WTC11 (cell line): Measurements from ENCODE around the gene PLCG1. TPM values are rescaled to one million over a fixed set of nuclear protein-coding genes. Genes with fewer than 3 reads are reported as not detected.

Experiments
- ATAC-seq: fragments of 200-7000 bp; cut with Tn5 transposase; 2 replicates; pipeline ENCODE4 v1.10.0; 2021; ENCODE audit warnings: mild to moderate bottlenecking, moderate library complexity
- CTCF ChIA-PET: fragments of 300-600 bp; sonication (Branson Sonifier 250); formaldehyde crosslinking; loops from one replicate; lab custom pipeline; 2021; ENCODE audit warnings: antibody characterized with exemption; lab: Charles Lee
- POLR2A ChIA-PET: fragments of 350-600 bp; sonication (Branson Sonifier 250); formaldehyde crosslinking; loops from one replicate; lab custom pipeline; 2021; ENCODE audit warnings: antibody characterized with exemption; lab: Charles Lee
- DNase-seq: peaks from one replicate; pipeline ENCODE4 v3.0.0; 2021; ENCODE audit warnings: low spot score
- H3K27ac Mint-ChIP-seq: 2 replicates; pipeline ENCODE4 v1.8.0; 2021; ENCODE audit warnings: mixed read lengths
- H3K27me3 Mint-ChIP-seq: 2 replicates; pipeline ENCODE4 v1.8.0; 2021; ENCODE audit warnings: low read depth, mild to moderate bottlenecking, moderate library complexity, mixed read lengths
- H3K36me3 Mint-ChIP-seq: 2 replicates; pipeline ENCODE4 v1.8.0; 2021; ENCODE audit warnings: mixed read lengths
- H3K4me1 Mint-ChIP-seq: 2 replicates; pipeline ENCODE4 v1.8.0; 2022; ENCODE audit warnings: mixed read lengths
- H3K4me3 Mint-ChIP-seq: 2 replicates; pipeline ENCODE4 v1.8.0; 2021; ENCODE audit warnings: mild to moderate bottlenecking, moderate library complexity, mixed read lengths
- H3K9me3 Mint-ChIP-seq: 2 replicates; pipeline ENCODE4 v1.8.0; 2021; ENCODE audit warnings: mixed read lengths
- ATF6 ChIP-seq: sonication (generic); formaldehyde crosslinking; IDR thresholded peaks from 2 replicates; pipeline ENCODE4 v1.8.1; 2023; ENCODE audit warnings: mild to moderate bottlenecking, missing genetic modification reagents
- CBFB ChIP-seq: sonication (generic); formaldehyde crosslinking; IDR thresholded peaks from 2 replicates; pipeline ENCODE4 v1.8.1; 2022; ENCODE audit warnings: mild to moderate bottlenecking, low read depth, missing genetic modification reagents
- CDX4 ChIP-seq: fragments of 250-450 bp; sonication (Bioruptor Pico); IDR thresholded peaks from 2 replicates; pipeline ENCODE4 v1.9.0; 2021; ENCODE audit warnings: moderate library complexity, mild to moderate bottlenecking, inconsistent platforms, borderline replicate concordance
- EMX1 ChIP-seq: fragments of 250-450 bp; sonication (Bioruptor Pico); IDR thresholded peaks from 2 replicates; pipeline ENCODE4 v1.8.0; 2021; ENCODE audit warnings: mild to moderate bottlenecking
- ERG ChIP-seq: fragments of 250-450 bp; sonication (Bioruptor Pico); IDR thresholded peaks from 2 replicates; pipeline ENCODE4 v1.8.0; 2021; ENCODE audit warnings: mild to moderate bottlenecking
- ETV6 ChIP-seq: sonication (generic); formaldehyde crosslinking; IDR thresholded peaks from 2 replicates; pipeline ENCODE4 v1.8.1; 2022; ENCODE audit warnings: mild to moderate bottlenecking, missing genetic modification reagents
- FOXJ3 ChIP-seq: sonication (generic); formaldehyde crosslinking; IDR thresholded peaks from 2 replicates; pipeline ENCODE4 v1.9.0; 2021; ENCODE audit warnings: missing genetic modification reagents, mild to moderate bottlenecking, borderline replicate concordance
- FOXP1 ChIP-seq: sonication (generic); formaldehyde crosslinking; IDR thresholded peaks from 2 replicates; pipeline ENCODE4 v1.8.0; 2022; ENCODE audit warnings: missing genetic modification reagents, mild to moderate bottlenecking, moderate library complexity, borderline replicate concordance
- GTF2I ChIP-seq: fragments of 250-450 bp; sonication (Bioruptor Pico); conservative IDR thresholded peaks from 2 replicates; pipeline ENCODE4 v1.4.0; 2021; ENCODE audit warnings: mild to moderate bottlenecking
- JUN ChIP-seq: sonication (generic); formaldehyde crosslinking; IDR thresholded peaks from 2 replicates; pipeline ENCODE4 v1.8.0; 2023; ENCODE audit warnings: mild to moderate bottlenecking, missing genetic modification reagents
- MYBL2 ChIP-seq: sonication (generic); formaldehyde crosslinking; IDR thresholded peaks from 2 replicates; pipeline ENCODE4 v1.8.1; 2023; ENCODE audit warnings: mild to moderate bottlenecking, moderate library complexity, missing genetic modification reagents
- NFYB ChIP-seq: sonication (generic); formaldehyde crosslinking; conservative IDR thresholded peaks from 2 replicates; pipeline ENCODE4 v1.8.0; 2022; ENCODE audit warnings: low read depth, missing genetic modification reagents
- SMAD3 ChIP-seq: sonication (generic); formaldehyde crosslinking; IDR thresholded peaks from 2 replicates; pipeline ENCODE4 v1.8.0; 2022; ENCODE audit warnings: missing genetic modification reagents, mild to moderate bottlenecking, borderline replicate concordance
- TCF7 ChIP-seq: sonication (generic); formaldehyde crosslinking; IDR thresholded peaks from 2 replicates; pipeline ENCODE4 v1.8.0; 2022; ENCODE audit warnings: mild to moderate bottlenecking, low read depth, missing genetic modification reagents, moderate library complexity
- TEAD4 ChIP-seq: sonication (generic); formaldehyde crosslinking; IDR thresholded peaks from 2 replicates; pipeline ENCODE4 v1.8.0; 2022; ENCODE audit warnings: mild to moderate bottlenecking, missing genetic modification reagents
- USF1 ChIP-seq: sonication (generic); formaldehyde crosslinking; IDR thresholded peaks from 2 replicates; pipeline ENCODE4 v1.8.0; 2022; ENCODE audit warnings: mild to moderate bottlenecking, missing genetic modification reagents
- ZBTB43 ChIP-seq: sonication (generic); formaldehyde crosslinking; IDR thresholded peaks from 2 replicates; pipeline ENCODE4 v1.8.1; 2023; ENCODE audit warnings: mild to moderate bottlenecking, missing genetic modification reagents
- ZMAT4 ChIP-seq: fragments of 250-450 bp; sonication (Bioruptor Pico); IDR thresholded peaks from 2 replicates; pipeline ENCODE4 v1.9.0; 2021; ENCODE audit warnings: mild to moderate bottlenecking
- ZNF121 ChIP-seq: sonication (generic); formaldehyde crosslinking; IDR thresholded peaks from 2 replicates; pipeline ENCODE4 v1.8.0; 2023; ENCODE audit warnings: missing genetic modification reagents
- ZNF281 ChIP-seq: sonication (generic); formaldehyde crosslinking; IDR thresholded peaks from 2 replicates; pipeline ENCODE4 v1.8.0; 2023; ENCODE audit warnings: mild to moderate bottlenecking, missing genetic modification reagents
- ZNF317 ChIP-seq: sonication (generic); formaldehyde crosslinking; IDR thresholded peaks from 2 replicates; pipeline ENCODE4 v1.8.1; 2023; ENCODE audit warnings: low read depth, mild to moderate bottlenecking, moderate library complexity, missing genetic modification reagents, borderline replicate concordance
- ZNF416 ChIP-seq: fragments of 250-450 bp; sonication (Bioruptor Pico); IDR thresholded peaks from 2 replicates; pipeline ENCODE4 v1.9.0; 2021; ENCODE audit warnings: mild to moderate bottlenecking, inconsistent platforms
- total RNA-seq: library from RNA; stranded (reverse); gene quantifications from 3 replicates; pipeline ENCODE4 v1.2.3, GENCODE V29; 2021
- TF ChIP-seq, protein P1 (sequence below): sonication (generic); formaldehyde crosslinking; conservative IDR thresholded peaks from 2 replicates; pipeline ENCODE4 v1.8.1; 2023; ENCODE audit warnings: mild to moderate bottlenecking, low read depth, missing genetic modification reagents, moderate library complexity

The PLCG1 gene
- total RNA-seq, 1 experiment from 2014 or later, result 201 TPM

- TF ChIP-seq ERG (CRISPR knock-in tag) (no peak), ZBTB43 (CRISPR knock-in tag) (no peak), USF1 (no peak), NFYB (CRISPR knock-in tag) (no peak), ZNF121 (CRISPR knock-in tag) (no peak), ZMAT4 (CRISPR knock-in tag) (no peak), TCF7 (no peak)
Measured at GRCh38 chr20:41201760-41202159, 64.4 kb downstream of the PLCG1 start (continued).

DNA sequence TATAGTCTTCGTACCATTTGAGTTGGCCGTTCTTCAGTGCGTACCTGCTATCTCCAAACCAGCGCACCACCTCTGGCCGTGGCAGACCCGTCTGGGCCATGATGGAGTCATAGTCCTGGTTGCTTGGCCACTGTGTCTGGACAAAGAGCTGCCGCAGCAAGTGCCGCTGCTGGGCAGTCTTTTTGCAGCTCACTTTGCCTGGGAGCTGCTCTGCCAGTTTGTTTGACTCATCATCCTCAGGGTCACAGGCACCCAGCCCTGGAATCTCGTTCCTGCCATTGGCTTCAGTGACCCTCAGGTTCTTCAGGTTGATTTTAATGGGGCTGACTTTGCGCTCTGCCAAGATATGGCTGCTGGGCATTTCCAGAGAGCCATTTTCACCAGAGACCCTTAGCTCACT, 65.1 kb downstream of the PLCG1 start:
- ChIA-PET CTCF (interaction anchor here (1.5 to 2.1 kb wide), 3 partner anchors 30 to 138 kb away, joined by 3 to 10 read pairs (median 6); partner anchors contain the start of gene LPIN3), POLR2A (no interaction called here)

GRCh38 chr20:41203660-41204059, 66.3 kb downstream of the PLCG1 start:
- no peak overlapping the region for H3K4me3 Mint-ChIP-seq
- H3K27ac Mint-ChIP-seq, result no peak overlapping the region
- peaks cover 6% of the 10 kb centered on the region; the same call in 1 of the 2 replicates for H3K4me1 Mint-ChIP-seq
- peaks cover 5% of the 10 kb centered on the region for H3K9me3 Mint-ChIP-seq
- ChIA-PET POLR2A (no interaction called here), CTCF (interaction anchor here (1.1 kb wide), 1 partner anchor 136 kb away, joined by 3 read pairs; no protein-coding TSS in a partner anchor)
- no peak for ATAC-seq
- no peaks in the 10 kb centered on the region for H3K27me3 Mint-ChIP-seq
- peaks cover 4% of the 10 kb centered on the region; the same call in 1 of the 2 replicates for H3K36me3 Mint-ChIP-seq
- no peak for DNase-seq
- TF ChIP-seq ZNF281 (CRISPR knock-in tag) (no peak), MYBL2 (CRISPR knock-in tag) (no peak), CBFB (CRISPR knock-in tag) (no peak), JUN (CRISPR knock-in tag) (no peak), EMX1 (CRISPR knock-in tag) (no peak), SMAD3 (CRISPR knock-in tag) (no peak), ATF6 (CRISPR knock-in tag) (no peak), ZNF317 (CRISPR knock-in tag) (no peak), ZNF416 (no peak), ETV6 (CRISPR knock-in tag) (no peak), TEAD4 (CRISPR knock-in tag) (no peak), CDX4 (CRISPR knock-in tag) (no peak), FOXP1 (CRISPR knock-in tag) (no peak), FOXJ3 (CRISPR knock-in tag) (no peak)
- TF ChIP-seq, protein P1, sequence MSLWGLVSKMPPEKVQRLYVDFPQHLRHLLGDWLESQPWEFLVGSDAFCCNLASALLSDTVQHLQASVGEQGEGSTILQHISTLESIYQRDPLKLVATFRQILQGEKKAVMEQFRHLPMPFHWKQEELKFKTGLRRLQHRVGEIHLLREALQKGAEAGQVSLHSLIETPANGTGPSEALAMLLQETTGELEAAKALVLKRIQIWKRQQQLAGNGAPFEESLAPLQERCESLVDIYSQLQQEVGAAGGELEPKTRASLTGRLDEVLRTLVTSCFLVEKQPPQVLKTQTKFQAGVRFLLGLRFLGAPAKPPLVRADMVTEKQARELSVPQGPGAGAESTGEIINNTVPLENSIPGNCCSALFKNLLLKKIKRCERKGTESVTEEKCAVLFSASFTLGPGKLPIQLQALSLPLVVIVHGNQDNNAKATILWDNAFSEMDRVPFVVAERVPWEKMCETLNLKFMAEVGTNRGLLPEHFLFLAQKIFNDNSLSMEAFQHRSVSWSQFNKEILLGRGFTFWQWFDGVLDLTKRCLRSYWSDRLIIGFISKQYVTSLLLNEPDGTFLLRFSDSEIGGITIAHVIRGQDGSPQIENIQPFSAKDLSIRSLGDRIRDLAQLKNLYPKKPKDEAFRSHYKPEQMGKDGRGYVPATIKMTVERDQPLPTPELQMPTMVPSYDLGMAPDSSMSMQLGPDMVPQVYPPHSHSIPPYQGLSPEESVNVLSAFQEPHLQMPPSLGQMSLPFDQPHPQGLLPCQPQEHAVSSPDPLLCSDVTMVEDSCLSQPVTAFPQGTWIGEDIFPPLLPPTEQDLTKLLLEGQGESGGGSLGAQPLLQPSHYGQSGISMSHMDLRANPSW (CRISPR knock-in tag), result no peak

More for the DNA sequence above, 65.1 kb downstream of the PLCG1 start:
- Mint-ChIP-seq H3K9me3 (peaks cover 9% of the 10 kb centered on the region), H3K36me3 (peaks cover 4% of the 10 kb centered on the region; the same call in 1 of the 2 replicates), H3K4me1 (peaks cover 6% of the 10 kb centered on the region; the same call in 1 of the 2 replicates), H3K27ac (no peak overlapping the region), H3K4me3 (no peak overlapping the region), H3K27me3 (no peaks in the 10 kb centered on the region)
- TF ChIP-seq GTF2I, result no peak
- DNase-seq (no peak), ATAC-seq (no peak)
